Right cardiac atrium (tissue), 5 donors: ENCODE data around the gene REXO2. TPM values are rescaled to one million over a fixed set of nuclear protein-coding genes. Genes with fewer than 3 reads are reported as not detected.

ENCODE experiments used
- ATAC-seq, 2 donors: fragments of 200-7000 bp; cut with Tn5 transposase; one replicate each; pipeline versions ENCODE4 v1.8.0 to v1.9.1; 2020; ENCODE audit warnings: moderate library complexity in 2 of 2, mild to moderate bottlenecking in 1 of 2
- DNase-seq, 3 donors: peaks; one replicate each; pipeline ENCODE4 v3.0.0-alpha.2; 2020
- H3K27ac ChIP-seq: one replicate; pipeline ENCODE4 v1.5.1; 2013; ENCODE audit warnings: mild to moderate bottlenecking, low read length, control low read depth, moderate library complexity
- H3K27me3 ChIP-seq: one replicate; pipeline ENCODE4 v1.6.1; 2013; ENCODE audit not compliant: control insufficient read depth, insufficient read depth
- H3K4me1 ChIP-seq: one replicate; pipeline ENCODE4 v1.6.1; 2013; ENCODE audit warnings: low read length; ENCODE audit not compliant: control insufficient read depth, insufficient read depth
- H3K4me3 ChIP-seq: one replicate; pipeline ENCODE4 v1.5.1; 2013; ENCODE audit warnings: low read length, control low read depth
- H3K9me3 ChIP-seq: one replicate; pipeline ENCODE4 v1.6.1; 2013; ENCODE audit warnings: low read length; ENCODE audit not compliant: control insufficient read depth
- WGBS: extraction: QIAGEN DNeasy Blood & Tissue Kit; methylation state at CpG from one replicate; pipeline ENCODE4 v1.1.7; 2013; 5-methylcytosine and 5-hydroxymethylcytosine counted together
- intact Hi-C, 4 donors: fragments of 100-400 bp; cut with DNase I; formaldehyde crosslinking; loops; one replicate each; pipeline versions ENCODE4 v1.11.0 to v1.14.0; 2022 to 2023
- long read RNA-seq, 4 donors: library from polyadenylated mRNA; unstranded; transcript quantifications; one replicate each; pipeline ENCODE4 v2.0.0, GENCODE V29; 2020 to 2021
- polyA plus RNA-seq: library from polyadenylated mRNA; stranded (reverse); fragments of 200-250 nt; gene quantifications from one replicate; pipeline ENCODE4 v1.2.3, GENCODE V29; 2013
- total RNA-seq, 4 donors: library from RNA; stranded (reverse); fragmentation: NEBNext Ultra II Directional; extraction: Animal tissue kit (Norgen Biotek cat#: 25700); gene quantifications; one replicate each; pipeline ENCODE4 v1.2.1, GENCODE V29; 2021
- donor health status: healthy with polysubstance abuse.
- donor health status: DM: no; HTN: yes; CAD: no.
- donor health status: DM: no; HTN: no; CAD: no.
- donor health status: DM: no; HTN: yes; CAD: no; lungs with severe emphysema.
- donor health status: DM: yes; HTN: yes; CAD: no.

The REXO2 gene
- total RNA-seq = 100 to 1,000 TPM; 119 to 131 (median 122) TPM
- polyA plus RNA-seq = 175 TPM
- long read RNA-seq, donor 1, transcript REXO2-220 (7 exons, 1,158 nt) = major isoform, 132 of 152 reads
- long read RNA-seq, donor 1, partial matches to known transcripts = 0 of 152 reads
- long read RNA-seq, donor 1, other reads (novel, unspliced or antisense) = 13 of 152 reads
- long read RNA-seq, donor 2, transcript REXO2-220 (7 exons, 1,158 nt) = major isoform, 72 of 82 reads
- long read RNA-seq, donor 2, partial matches to known transcripts = 1 of 82 reads
- long read RNA-seq, donor 2, other reads (novel, unspliced or antisense) = 5 of 82 reads
- long read RNA-seq, donor 3, transcript REXO2-220 (7 exons, 1,158 nt) = major isoform, 79 of 100 reads
- long read RNA-seq, donor 3, transcript REXO2-215 (3 exons, 848 nt) = minor isoform, 8 of 100 reads
- long read RNA-seq, donor 3, partial matches to known transcripts = 2 of 100 reads
- long read RNA-seq, donor 3, other reads (novel, unspliced or antisense) = 8 of 100 reads
- long read RNA-seq, donor 4, transcript REXO2-220 (7 exons, 1,158 nt) = major isoform, 62 of 69 reads
- long read RNA-seq, donor 4, partial matches to known transcripts = 0 of 69 reads
- long read RNA-seq, donor 4, other reads (novel, unspliced or antisense) = 3 of 69 reads

GRCh38 chr11:114439229-114440120 is at the start of gene REXO2:
Gene REXO2 (plus strand): TSS chr11:114439467. CDS start chr11:114439529, 62 bp downstream.
- no peaks in the 10 kb centered on the region for H3K4me1 ChIP-seq
- H3K27me3 ChIP-seq = no peaks in the 10 kb centered on the region
- DNase-seq = peak; percentile 97 to 99 (median 98)
- peak within 1 kb of the TSS; percentile 79 for H3K27ac ChIP-seq
- peak within 1 kb of the TSS; percentile 81 for H3K4me3 ChIP-seq
- peak; percentile 99 for ATAC-seq
- intact Hi-C loops = loop anchor here in 1 of 4 donors (5.0 kb wide), 1 partner anchor 37 kb away; the partner anchor contains the start of genes C11orf71 and RBM7
- no peaks in the 10 kb centered on the region for H3K9me3 ChIP-seq
- under 1% methylated on average over 64 of the region's 64 CpGs for WGBS

GRCh38 chr11:114392735-114393667 is 46.3 kb upstream of the REXO2 start:
- no peak overlapping the region for H3K4me3 ChIP-seq
- no peaks in the 10 kb centered on the region for H3K4me1 ChIP-seq
- H3K27ac ChIP-seq = no peak overlapping the region
- 82% methylated on average over 4 of the region's 4 CpGs for WGBS
- intact Hi-C loops = no loop called here
- no peak for ATAC-seq
- no peaks in the 10 kb centered on the region for H3K27me3 ChIP-seq
- no peak for DNase-seq
- H3K9me3 ChIP-seq = no peaks in the 10 kb centered on the region

- 50% methylated on average over 3 of the region's 3 CpGs for WGBS
- Histone ChIP-seq H3K4me3 (no peak overlapping the region), H3K4me1 (no peaks in the 10 kb centered on the region), H3K27ac (no peak overlapping the region), H3K9me3 (no peaks in the 10 kb centered on the region), H3K27me3 (no peaks in the 10 kb centered on the region)
- ATAC-seq (no peak), DNase-seq (no peak)
- intact Hi-C loops = no loop called here
Observed at GRCh38 chr11:114395736-114396135, 43.5 kb upstream of the REXO2 start.

- no peak overlapping the region for H3K4me3 ChIP-seq
- no peaks in the 10 kb centered on the region for H3K4me1 ChIP-seq
- H3K27me3 ChIP-seq = no peaks in the 10 kb centered on the region
- no peaks in the 10 kb centered on the region for H3K9me3 ChIP-seq
- no peak overlapping the region for H3K27ac ChIP-seq
- no peak for DNase-seq
- intact Hi-C loops = no loop called here
- ATAC-seq = no peak
Observed at GRCh38 chr11:114396916-114397315, 42.4 kb upstream of the REXO2 start.

- H3K9me3 ChIP-seq = no peaks in the 10 kb centered on the region
- 55% methylated on average over 2 of the region's 2 CpGs for WGBS
- intact Hi-C loops = no loop called here
- ATAC-seq = no peak
- no peak overlapping the region for H3K4me3 ChIP-seq
- DNase-seq = no peak
- H3K27ac ChIP-seq = no peak overlapping the region
- no peaks in the 10 kb centered on the region for H3K4me1 ChIP-seq
- H3K27me3 ChIP-seq = no peaks in the 10 kb centered on the region
Observed at GRCh38 chr11:114397349-114397982, 41.8 kb upstream of the REXO2 start.

- 78% methylated on average over 4 of the region's 4 CpGs for WGBS
- DNase-seq (no peak), ATAC-seq (no peak)
- Histone ChIP-seq H3K4me1 (no peaks in the 10 kb centered on the region), H3K27ac (no peak overlapping the region), H3K4me3 (peak overlapping the region; percentile 26), H3K9me3 (no peaks in the 10 kb centered on the region), H3K27me3 (no peaks in the 10 kb centered on the region)
- intact Hi-C loops = no loop called here
Observed at GRCh38 chr11:114398303-114398920, 40.9 kb upstream of the REXO2 start.

GRCh38 chr11:114399490-114400215 is 39.6 kb upstream of the REXO2 start:
- Histone ChIP-seq H3K9me3 (no peaks in the 10 kb centered on the region), H3K27ac (peak overlapping the region; percentile 96), H3K4me3 (peak overlapping the region; percentile 98), H3K27me3 (no peaks in the 10 kb centered on the region), H3K4me1 (no peaks in the 10 kb centered on the region)
- DNase-seq = peak in 1 of 3 donors; percentile 86
- peak; percentile 63 to 68 for ATAC-seq
- intact Hi-C loops = loop anchor here in 1 of 4 donors (5.0 kb wide), 1 partner anchor 38 kb away; the partner anchor contains the start of gene REXO2
- 5% methylated on average over 29 of the region's 29 CpGs for WGBS

- under 1% methylated on average over 65 of the region's 65 CpGs for WGBS
- Histone ChIP-seq H3K27ac (peak within 1 kb of the TSS; percentile 96), H3K4me1 (peaks cover 1% of the 10 kb centered on the region), H3K9me3 (no peaks in the 10 kb centered on the region), H3K4me3 (peak within 1 kb of the TSS; percentile 98), H3K27me3 (no peaks in the 10 kb centered on the region)
- ATAC-seq (peak; percentile 99), DNase-seq (peak; percentile 99 to 100 (median 100))
- intact Hi-C loops = loop anchor here in 1 of 4 donors (5.0 kb wide), 1 partner anchor 37 kb away; the partner anchor contains the start of gene REXO2
Observed at GRCh38 chr11:114400216-114400914, 38.9 kb upstream of the REXO2 start, which contains the start of the genes C11orf71 and RBM7. Gene C11orf71 (minus strand): TSS chr11:114400511. CDS start chr11:114400331, 180 bp downstream. Gene RBM7 (plus strand): TSS chr11:114400666. CDS start chr11:114400672, 6 bp downstream.
